T-helper 2 cell treated with Interferon-gamma antibody and Interleukin-4, amounts not matched to agents 5 μg/mL and 100 μg/mL, for 36 hours (primary cell): ENCODE results near the gene SEMA6A.

Source experiments
- DNase-seq: peaks from one replicate; pipeline ENCODE4 v3.0.0; 2021; ENCODE audit warnings: low spot score
- H3K27ac Mint-ChIP-seq: one replicate; pipeline ENCODE4 v1.8.0; 2021; ENCODE audit warnings: mild to moderate bottlenecking, mixed read lengths
- H3K27me3 Mint-ChIP-seq: one replicate; pipeline ENCODE4 v1.8.0; 2021; ENCODE audit warnings: low read depth, mixed read lengths
- H3K36me3 Mint-ChIP-seq: one replicate; pipeline ENCODE4 v1.8.0; 2021; ENCODE audit warnings: low read depth, mixed read lengths
- H3K4me1 Mint-ChIP-seq: one replicate; pipeline ENCODE4 v1.8.0; 2021; ENCODE audit warnings: low read depth, mixed read lengths
- H3K4me3 Mint-ChIP-seq: one replicate; pipeline ENCODE4 v1.8.0; 2022; ENCODE audit warnings: mild to moderate bottlenecking, moderate library complexity, mixed read lengths
- H3K9me3 Mint-ChIP-seq: one replicate; pipeline ENCODE4 v1.8.0; 2021; ENCODE audit warnings: mixed read lengths

Gene SEMA6A

GRCh38 chr5:116440457-116441001 is 134.1 kb downstream of the SEMA6A start:
- H3K36me3 Mint-ChIP-seq, result no peaks in the 10 kb centered on the region
- no peak overlapping the region for H3K4me3 Mint-ChIP-seq

GRCh38 chr5:116439905-116440304 is 134.7 kb downstream of the SEMA6A start:
- no peak overlapping the region for H3K27ac Mint-ChIP-seq

More at GRCh38 chr5:116440457-116441001, 134.1 kb downstream of the SEMA6A start:
- Mint-ChIP-seq H3K27ac (no peak overlapping the region), H3K27me3 (no peaks in the 10 kb centered on the region), H3K4me1 (no peaks in the 10 kb centered on the region), H3K9me3 (no peaks in the 10 kb centered on the region)
- DNase-seq, result no peak

GRCh38 chr5:116438979-116439554 is 135.6 kb downstream of the SEMA6A start:
- Mint-ChIP-seq H3K36me3 (no peaks in the 10 kb centered on the region), H3K27me3 (no peaks in the 10 kb centered on the region), H3K4me3 (no peak overlapping the region), H3K27ac (no peak overlapping the region), H3K4me1 (no peaks in the 10 kb centered on the region), H3K9me3 (no peaks in the 10 kb centered on the region)
- no peak for DNase-seq

More at GRCh38 chr5:116439905-116440304, 134.7 kb downstream of the SEMA6A start:
- no peak for DNase-seq
- no peak overlapping the region for H3K4me3 Mint-ChIP-seq
- H3K36me3 Mint-ChIP-seq, result no peaks in the 10 kb centered on the region
- H3K4me1 Mint-ChIP-seq, result no peaks in the 10 kb centered on the region
- no peaks in the 10 kb centered on the region for H3K27me3 Mint-ChIP-seq
- no peaks in the 10 kb centered on the region for H3K9me3 Mint-ChIP-seq

GRCh38 chr5:116437922-116438578 is 136.6 kb downstream of the SEMA6A start:
- H3K9me3 Mint-ChIP-seq, result no peaks in the 10 kb centered on the region
- H3K27ac Mint-ChIP-seq, result no peak overlapping the region
- H3K4me1 Mint-ChIP-seq, result no peaks in the 10 kb centered on the region
- DNase-seq, result no peak
- H3K27me3 Mint-ChIP-seq, result no peaks in the 10 kb centered on the region
- no peak overlapping the region for H3K4me3 Mint-ChIP-seq
- H3K36me3 Mint-ChIP-seq, result no peaks in the 10 kb centered on the region

- H3K9me3 Mint-ChIP-seq, result no peaks in the 10 kb centered on the region
- no peaks in the 10 kb centered on the region for H3K36me3 Mint-ChIP-seq
- no peaks in the 10 kb centered on the region for H3K4me1 Mint-ChIP-seq
- DNase-seq, result no peak
- no peak overlapping the region for H3K4me3 Mint-ChIP-seq
- no peak overlapping the region for H3K27ac Mint-ChIP-seq
- H3K27me3 Mint-ChIP-seq, result no peaks in the 10 kb centered on the region
These were observed 137.3 kb downstream of the SEMA6A start for GRCh38 chr5:116437351-116437705.

- H3K9me3 Mint-ChIP-seq, result no peaks in the 10 kb centered on the region
These were observed 137.8 kb downstream of the SEMA6A start for GRCh38 chr5:116436674-116437350.

GRCh38 chr5:116428966-116429365 is 145.7 kb downstream of the SEMA6A start:
- Mint-ChIP-seq H3K36me3 (no peaks in the 10 kb centered on the region), H3K4me1 (no peaks in the 10 kb centered on the region), H3K27ac (no peak overlapping the region), H3K27me3 (no peaks in the 10 kb centered on the region), H3K9me3 (no peaks in the 10 kb centered on the region), H3K4me3 (no peak overlapping the region)
- DNase-seq, result no peak

More at GRCh38 chr5:116436674-116437350, 137.8 kb downstream of the SEMA6A start:
- H3K36me3 Mint-ChIP-seq, result no peaks in the 10 kb centered on the region
- no peak overlapping the region for H3K4me3 Mint-ChIP-seq
- DNase-seq, result no peak
- no peaks in the 10 kb centered on the region for H3K4me1 Mint-ChIP-seq
- H3K27me3 Mint-ChIP-seq, result no peaks in the 10 kb centered on the region
- no peak overlapping the region for H3K27ac Mint-ChIP-seq

GRCh38 chr5:116428413-116428812 is 146.2 kb downstream of the SEMA6A start:
- no peak overlapping the region for H3K4me3 Mint-ChIP-seq
- no peaks in the 10 kb centered on the region for H3K9me3 Mint-ChIP-seq
- H3K4me1 Mint-ChIP-seq, result no peaks in the 10 kb centered on the region
- no peaks in the 10 kb centered on the region for H3K36me3 Mint-ChIP-seq
- H3K27me3 Mint-ChIP-seq, result no peaks in the 10 kb centered on the region
- DNase-seq, result no peak
- no peak overlapping the region for H3K27ac Mint-ChIP-seq

- Mint-ChIP-seq H3K9me3 (peaks cover 4% of the 10 kb centered on the region), H3K4me1 (no peaks in the 10 kb centered on the region), H3K27ac (no peak overlapping the region), H3K27me3 (no peaks in the 10 kb centered on the region), H3K36me3 (no peaks in the 10 kb centered on the region), H3K4me3 (no peak overlapping the region)
- no peak for DNase-seq
These were observed 149.7 kb downstream of the SEMA6A start for GRCh38 chr5:116424951-116425350.

GRCh38 chr5:116424258-116424615 is 150.4 kb downstream of the SEMA6A start:
- H3K4me3 Mint-ChIP-seq, result no peak overlapping the region
- H3K27me3 Mint-ChIP-seq, result no peaks in the 10 kb centered on the region

GRCh38 chr5:116423587-116424257 is 150.9 kb downstream of the SEMA6A start:
- no peak for DNase-seq
- H3K36me3 Mint-ChIP-seq, result no peaks in the 10 kb centered on the region
- H3K27ac Mint-ChIP-seq, result no peak overlapping the region
- no peaks in the 10 kb centered on the region for H3K4me1 Mint-ChIP-seq
- no peaks in the 10 kb centered on the region for H3K27me3 Mint-ChIP-seq
- peaks cover 4% of the 10 kb centered on the region for H3K9me3 Mint-ChIP-seq
- H3K4me3 Mint-ChIP-seq, result no peak overlapping the region

More at GRCh38 chr5:116424258-116424615, 150.4 kb downstream of the SEMA6A start:
- Mint-ChIP-seq H3K9me3 (peaks cover 4% of the 10 kb centered on the region), H3K36me3 (no peaks in the 10 kb centered on the region), H3K4me1 (no peaks in the 10 kb centered on the region), H3K27ac (no peak overlapping the region)
- no peak for DNase-seq

- H3K27me3 Mint-ChIP-seq, result no peaks in the 10 kb centered on the region
These were observed 151.5 kb downstream of the SEMA6A start for GRCh38 chr5:116423141-116423540.

GRCh38 chr5:116421080-116421629 is 153.5 kb downstream of the SEMA6A start:
- Mint-ChIP-seq H3K9me3 (peaks cover 4% of the 10 kb centered on the region), H3K27me3 (no peaks in the 10 kb centered on the region), H3K4me3 (no peak overlapping the region), H3K36me3 (no peaks in the 10 kb centered on the region), H3K27ac (no peak overlapping the region), H3K4me1 (no peaks in the 10 kb centered on the region)
- no peak for DNase-seq

More at GRCh38 chr5:116423141-116423540, 151.5 kb downstream of the SEMA6A start:
- DNase-seq, result no peak
- Mint-ChIP-seq H3K4me1 (no peaks in the 10 kb centered on the region), H3K9me3 (peaks cover 4% of the 10 kb centered on the region), H3K27ac (no peak overlapping the region), H3K36me3 (no peaks in the 10 kb centered on the region), H3K4me3 (no peak overlapping the region)
